Adrenal gland (tissue), 12 donors: ENCODE results near the gene RND3. TPM values are rescaled to one million over a fixed set of nuclear protein-coding genes. Genes with fewer than 3 reads are reported as not detected.

Experiments used
- DNase-seq, 7 donors: peaks; one replicate each; pipeline ENCODE4 v3.0.0-alpha.2; 2019 to 2020
- H3K27ac ChIP-seq, 5 donors: fragments of 200-600 bp; sonication (generic) in 4 of 5; 1 replicate in 3 of 5; 2 replicates in 2 of 5; pipeline versions ENCODE4 v1.5.1 to v1.8.0; 2016 to 2020; ENCODE audit warnings: mild to moderate bottlenecking in 1 of 5
- H3K27me3 ChIP-seq: fragments of 200-600 bp; 2 replicates; pipeline ENCODE4 v1.8.0; 2021
- H3K36me3 ChIP-seq, 2 donors: fragments of 200-600 bp; replicated peaks in 1 of 2; 1 replicate in 1 of 2; 2 replicates in 1 of 2; pipeline versions ENCODE4 v1.5.1 to v1.8.0; 2018 to 2022
- H3K4me1 ChIP-seq, 2 donors: fragments of 200-600 bp; replicated peaks in 1 of 2; 1 replicate in 1 of 2; 2 replicates in 1 of 2; pipeline versions ENCODE4 v1.5.1 to v1.8.0; 2018 to 2021
- H3K4me3 ChIP-seq, 4 donors: fragments of 200-600 bp; sonication (generic) in 3 of 4; one replicate each; pipeline ENCODE4 v1.5.1; 2016 to 2018
- H3K9me3 ChIP-seq, 3 donors: fragments of 200-600 bp; sonication (generic) in 1 of 3; replicated peaks in 1 of 3; 1 replicate in 2 of 3; 2 replicates in 1 of 3; pipeline versions ENCODE4 v1.5.1 to v1.8.0; 2016 to 2021
- POLR2A ChIP-seq, 2 donors: fragments of 450-650 bp; IDR thresholded peaks; one replicate each; pipeline ENCODE4 v1.6.1; 2017; ENCODE audit warnings: antibody characterized with exemption in 2 of 2, mild to moderate bottlenecking in 2 of 2, moderate library complexity in 1 of 2
- WGBS, 4 donors: extraction: QIAGEN DNeasy Blood & Tissue Kit in 2 of 4; methylation state at CpG; one replicate each; pipeline versions ENCODE4 v1.1.5 to v1.1.7; 2013 to 2017; 5-methylcytosine and 5-hydroxymethylcytosine counted together
- intact Hi-C, 2 donors: fragments of 100-400 bp; cut with DNase I; formaldehyde crosslinking; loops; one replicate each; pipeline versions ENCODE4 v1.14.1 to v1.15.0; 2022 to 2023
- polyA plus RNA-seq, 3 donors: library from polyadenylated mRNA; stranded (reverse); fragments of 200-250 nt in 2 of 3; fragments of 350-450 nt in 1 of 3; fragmentation: Illumina TruSeq in 1 of 3; extraction: RNeasy Lipid Tissue Mini Kit (QIAGEN cat#74804) in 1 of 3; gene quantifications; one replicate each; pipeline ENCODE4 v1.2.3, GENCODE V29; 2013 to 2014
- total RNA-seq, 9 donors: library from RNA; depleted of rRNA in 4 of 9; stranded (reverse); fragments of >200 nt in 4 of 9; fragments of 120-200 nt in 1 of 9; fragmentation: NEBNext Ultra II Directional in 1 of 9; extraction: Animal tissue kit (Norgen Biotek cat#: 25700) in 1 of 9; gene quantifications; one replicate each; pipeline versions ENCODE4 v1.1.0 to v1.2.4, GENCODE V29; 2013 to 2023
- TF ChIP-seq, protein P1 (sequence below), 6 experiments: fragments of 450-650 bp in 4 of 6; fragments of 200-600 bp in 2 of 6; sonication (generic) in 1 of 6; IDR thresholded peaks; 1 replicate in 5 of 6; 2 replicates in 1 of 6; pipeline versions ENCODE4 v1.5.1 to v1.8.0; 2016 to 2021; ENCODE audit warnings: antibody characterized with exemption in 6 of 6, mild to moderate bottlenecking in 2 of 6, moderate library complexity in 1 of 6
- donor health status: healthy with polysubstance abuse.
- donor health status: Bipolar disorder and iron deficiency.
- donor health status: DM: yes; HTN: yes; CAD: no.
- donor health status: DM: no; HTN: no; CAD: no.
- donor health status: DM: no; HTN: no; CAD: no.
- donor health status: DM: yes; HTN: yes; CAD: no.

The RND3 gene
- total and polyA plus RNA-seq, 12 donors: 25.3 to 118 (median 52.4) TPM

GRCh38 chr2:150464270-150464669 lies 23.2 kb downstream of the RND3 start:
- no peaks in the 10 kb centered on the region for H3K27me3 ChIP-seq
- H3K9me3 ChIP-seq: no peaks in the 10 kb centered on the region
- peaks cover 0 to 3% of the 10 kb centered on the region in 2 donors for H3K36me3 ChIP-seq
- H3K4me1 ChIP-seq: peaks cover 7 to 18% of the 10 kb centered on the region in 2 donors
- H3K4me3 ChIP-seq: no peak overlapping the region
- H3K27ac ChIP-seq: peak overlapping the region in 1 of 5 donors; percentile 18
- intact Hi-C loops: no loop called here
- DNase-seq: no peak
- TF ChIP-seq POLR2A (IDR thresholded peaks at IDR 0.05): no peak
- TF ChIP-seq, protein P1, sequence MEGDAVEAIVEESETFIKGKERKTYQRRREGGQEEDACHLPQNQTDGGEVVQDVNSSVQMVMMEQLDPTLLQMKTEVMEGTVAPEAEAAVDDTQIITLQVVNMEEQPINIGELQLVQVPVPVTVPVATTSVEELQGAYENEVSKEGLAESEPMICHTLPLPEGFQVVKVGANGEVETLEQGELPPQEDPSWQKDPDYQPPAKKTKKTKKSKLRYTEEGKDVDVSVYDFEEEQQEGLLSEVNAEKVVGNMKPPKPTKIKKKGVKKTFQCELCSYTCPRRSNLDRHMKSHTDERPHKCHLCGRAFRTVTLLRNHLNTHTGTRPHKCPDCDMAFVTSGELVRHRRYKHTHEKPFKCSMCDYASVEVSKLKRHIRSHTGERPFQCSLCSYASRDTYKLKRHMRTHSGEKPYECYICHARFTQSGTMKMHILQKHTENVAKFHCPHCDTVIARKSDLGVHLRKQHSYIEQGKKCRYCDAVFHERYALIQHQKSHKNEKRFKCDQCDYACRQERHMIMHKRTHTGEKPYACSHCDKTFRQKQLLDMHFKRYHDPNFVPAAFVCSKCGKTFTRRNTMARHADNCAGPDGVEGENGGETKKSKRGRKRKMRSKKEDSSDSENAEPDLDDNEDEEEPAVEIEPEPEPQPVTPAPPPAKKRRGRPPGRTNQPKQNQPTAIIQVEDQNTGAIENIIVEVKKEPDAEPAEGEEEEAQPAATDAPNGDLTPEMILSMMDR (IDR thresholded peaks at IDR 0.05): no peak
- whole genome bisulfite sequencing, 4 donors: 45 to 83% (median 77%) methylated on average over 1 of the region's 1 CpG

DNA sequence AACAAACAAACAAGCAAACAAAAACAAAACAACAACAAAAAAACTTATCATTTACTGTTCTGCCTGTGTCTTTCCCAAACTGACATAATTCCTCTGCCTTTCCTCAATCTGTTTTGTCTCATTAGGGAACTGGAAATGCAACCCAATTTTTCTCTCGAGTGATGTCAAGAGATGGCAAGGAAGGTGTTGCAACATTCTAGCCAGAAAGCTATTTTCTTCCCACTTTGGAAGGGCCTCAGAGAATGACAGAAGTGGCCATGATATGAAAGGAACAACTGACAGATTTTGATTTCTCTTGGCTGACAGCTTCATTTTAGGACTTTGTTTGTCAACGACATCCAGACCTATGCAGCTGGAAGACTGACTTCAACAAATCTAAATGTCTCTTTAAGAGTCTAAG lies 24.7 kb downstream of the RND3 start:
- TF ChIP-seq POLR2A (IDR thresholded peaks at IDR 0.05): no peak
- TF ChIP-seq, protein P1 (IDR thresholded peaks at IDR 0.05): no peak
- intact Hi-C loops: no loop called here
- no peak overlapping the region for H3K27ac ChIP-seq
- peaks cover 7 to 17% of the 10 kb centered on the region in 2 donors for H3K4me1 ChIP-seq
- 76 to 82% (median 78%) methylated on average over 2 of the region's 2 CpGs for WGBS, 4 donors
- no peaks in the 10 kb centered on the region for H3K9me3 ChIP-seq
- no peak for DNase-seq
- no peaks in the 10 kb centered on the region for H3K36me3 ChIP-seq
- no peaks in the 10 kb centered on the region for H3K27me3 ChIP-seq
- no peak overlapping the region for H3K4me3 ChIP-seq

- no peak for TF ChIP-seq POLR2A (IDR thresholded peaks at IDR 0.05)
- TF ChIP-seq, protein P1 (IDR thresholded peaks at IDR 0.05): no peak
- Histone ChIP-seq H3K36me3 (no peaks in the 10 kb centered on the region), H3K4me1 (no peaks in the 10 kb centered on the region), H3K9me3 (no peaks in the 10 kb centered on the region), H3K27me3 (no peaks in the 10 kb centered on the region), H3K27ac (no peak overlapping the region), H3K4me3 (no peak overlapping the region)
- no peak for DNase-seq
- intact Hi-C loops: no loop called here
- WGBS, 4 donors: 94 to 96% (median 96%) methylated on average over 1 of the region's 1 CpG
Measured at GRCh38 chr2:150459281-150459680, 28.2 kb downstream of the RND3 start.

DNA sequence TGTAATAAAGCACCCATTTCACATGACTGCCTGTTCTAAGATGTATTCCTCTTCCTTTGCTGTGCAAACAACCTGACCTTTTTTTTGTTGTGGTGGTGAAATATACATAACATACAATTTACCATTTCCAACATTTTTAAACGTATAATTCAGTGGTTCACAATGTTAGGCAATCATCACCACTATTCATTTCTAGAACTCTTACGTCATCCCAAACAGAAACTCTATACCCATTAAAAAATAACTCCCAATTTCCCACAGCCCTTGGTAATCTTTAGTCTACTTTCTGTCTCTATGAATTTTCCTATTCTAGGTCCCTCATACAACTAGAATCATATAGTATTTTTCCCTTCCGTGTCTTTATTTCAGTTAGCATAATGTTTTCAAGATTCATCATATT lies 36.7 kb downstream of the RND3 start:
- no peak overlapping the region for H3K4me3 ChIP-seq
- DNase-seq: no peak
- H3K4me1 ChIP-seq: no peaks in the 10 kb centered on the region
- intact Hi-C loops: no loop called here
- TF ChIP-seq, protein P1 (IDR thresholded peaks at IDR 0.05): no peak
- no peak for TF ChIP-seq POLR2A (IDR thresholded peaks at IDR 0.05)
- no peak overlapping the region for H3K27ac ChIP-seq
- 83 to 91% (median 84%) methylated on average over 3 of the region's 3 CpGs for WGBS, 4 donors
- no peaks in the 10 kb centered on the region for H3K27me3 ChIP-seq
- H3K36me3 ChIP-seq: no peaks in the 10 kb centered on the region
- no peaks in the 10 kb centered on the region for H3K9me3 ChIP-seq
